22Rv1 (cell line): ENCODE measurements around the gene NPHP4.

ENCODE experiments used
- H3K27ac ChIP-seq: fragments of 450-650 bp; 2 replicates; pipeline ENCODE4 v1.5.1; 2017
- ZFX ChIP-seq: fragments of 450-650 bp; IDR thresholded peaks from 2 replicates; pipeline ENCODE4 v1.6.1; 2017; ENCODE audit warnings: antibody characterized with exemption, borderline replicate concordance
- TF ChIP-seq, protein P1 (sequence below): fragments of 450-650 bp; IDR thresholded peaks from 2 replicates; pipeline ENCODE4 v1.5.1; 2017; ENCODE audit warnings: mild to moderate bottlenecking

Gene NPHP4

DNA sequence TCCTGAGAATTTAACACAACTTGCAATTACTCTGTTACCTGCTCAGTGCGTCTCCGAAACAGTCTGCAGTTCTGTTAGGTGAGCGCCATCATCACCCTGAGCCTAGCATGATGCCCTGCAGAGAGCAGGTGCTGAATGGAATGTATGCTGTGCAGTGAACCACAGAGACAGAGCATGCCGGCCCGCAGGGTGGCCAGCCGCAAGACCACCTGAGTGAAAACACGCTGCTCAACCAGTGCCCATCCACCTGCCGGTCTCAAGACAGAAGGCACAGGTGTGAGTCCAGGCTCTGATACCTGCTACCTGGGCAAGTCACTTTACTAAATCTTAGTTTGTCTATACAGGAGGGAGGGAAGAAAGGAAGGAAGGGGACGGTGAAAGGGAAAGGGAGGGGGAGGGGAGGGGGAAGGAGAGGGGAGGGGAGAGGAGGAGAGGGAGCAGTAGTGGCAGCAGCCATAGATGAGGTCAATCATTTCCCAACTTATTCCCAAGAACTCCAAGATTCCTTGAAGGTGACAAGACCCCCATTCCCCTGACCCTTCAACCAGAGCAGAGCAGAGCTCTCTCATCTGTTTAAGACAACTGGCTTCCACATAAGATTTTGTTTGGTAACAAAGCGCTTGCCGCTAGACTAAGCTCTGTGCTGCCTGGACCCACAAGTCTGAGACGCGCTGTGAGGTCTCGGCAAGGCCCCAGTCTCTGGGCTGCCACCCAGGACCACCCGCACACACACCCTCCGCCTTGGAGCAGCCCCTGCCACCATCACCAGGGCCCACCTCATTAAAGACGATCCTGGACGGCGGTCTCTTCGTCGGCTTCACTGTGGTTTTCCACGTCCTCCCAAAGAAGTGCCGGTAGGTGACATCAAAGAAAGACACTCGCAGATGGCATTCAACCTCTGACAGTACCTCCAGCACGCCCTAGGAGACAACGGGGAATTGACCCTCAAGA, 14.5 kb downstream of the NPHP4 start:
- no peak overlapping the region for H3K27ac ChIP-seq
- TF ChIP-seq ZFX, result no peak
- TF ChIP-seq, protein P1, sequence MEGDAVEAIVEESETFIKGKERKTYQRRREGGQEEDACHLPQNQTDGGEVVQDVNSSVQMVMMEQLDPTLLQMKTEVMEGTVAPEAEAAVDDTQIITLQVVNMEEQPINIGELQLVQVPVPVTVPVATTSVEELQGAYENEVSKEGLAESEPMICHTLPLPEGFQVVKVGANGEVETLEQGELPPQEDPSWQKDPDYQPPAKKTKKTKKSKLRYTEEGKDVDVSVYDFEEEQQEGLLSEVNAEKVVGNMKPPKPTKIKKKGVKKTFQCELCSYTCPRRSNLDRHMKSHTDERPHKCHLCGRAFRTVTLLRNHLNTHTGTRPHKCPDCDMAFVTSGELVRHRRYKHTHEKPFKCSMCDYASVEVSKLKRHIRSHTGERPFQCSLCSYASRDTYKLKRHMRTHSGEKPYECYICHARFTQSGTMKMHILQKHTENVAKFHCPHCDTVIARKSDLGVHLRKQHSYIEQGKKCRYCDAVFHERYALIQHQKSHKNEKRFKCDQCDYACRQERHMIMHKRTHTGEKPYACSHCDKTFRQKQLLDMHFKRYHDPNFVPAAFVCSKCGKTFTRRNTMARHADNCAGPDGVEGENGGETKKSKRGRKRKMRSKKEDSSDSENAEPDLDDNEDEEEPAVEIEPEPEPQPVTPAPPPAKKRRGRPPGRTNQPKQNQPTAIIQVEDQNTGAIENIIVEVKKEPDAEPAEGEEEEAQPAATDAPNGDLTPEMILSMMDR, result no peak

DNA sequence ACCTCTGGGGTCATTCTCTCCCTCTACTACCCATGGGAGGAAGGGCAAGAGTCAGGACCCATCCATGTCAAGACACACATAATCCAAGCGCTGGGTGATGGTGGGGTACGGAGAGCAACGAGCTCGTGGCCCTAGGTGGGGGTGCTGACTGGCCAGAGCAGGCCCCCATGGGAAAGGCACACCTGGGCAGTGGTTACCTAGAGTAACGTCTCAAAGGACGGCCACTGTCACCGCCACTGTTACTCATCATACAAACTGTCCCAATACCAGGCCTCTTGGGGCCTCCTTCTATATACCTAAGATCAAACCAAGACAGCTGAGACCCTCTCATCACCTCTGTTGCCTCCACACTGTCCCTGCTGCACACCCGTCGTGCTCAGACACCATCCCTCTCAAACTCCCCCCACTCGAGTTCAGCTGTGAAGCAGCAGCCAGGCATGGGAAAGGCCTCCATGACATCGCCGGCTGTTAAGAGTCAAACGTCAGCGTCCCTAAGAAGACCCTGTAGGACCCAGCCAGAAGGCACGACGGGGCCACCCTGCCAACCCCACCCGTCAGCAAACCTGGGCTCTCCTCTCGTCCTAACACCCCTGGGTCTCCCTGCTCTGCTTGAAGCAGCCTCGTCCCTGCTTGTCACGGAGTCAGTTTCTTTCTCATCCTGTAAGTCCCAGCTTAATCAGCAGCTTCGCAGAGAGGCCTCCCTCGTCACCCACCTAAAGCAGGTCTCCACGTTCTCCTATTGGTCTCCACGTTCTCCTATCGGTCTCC, 15.3 kb downstream of the NPHP4 start:
- TF ChIP-seq, protein P1, result no peak
- no peak for TF ChIP-seq ZFX
- H3K27ac ChIP-seq, result no peak overlapping the region

DNA sequence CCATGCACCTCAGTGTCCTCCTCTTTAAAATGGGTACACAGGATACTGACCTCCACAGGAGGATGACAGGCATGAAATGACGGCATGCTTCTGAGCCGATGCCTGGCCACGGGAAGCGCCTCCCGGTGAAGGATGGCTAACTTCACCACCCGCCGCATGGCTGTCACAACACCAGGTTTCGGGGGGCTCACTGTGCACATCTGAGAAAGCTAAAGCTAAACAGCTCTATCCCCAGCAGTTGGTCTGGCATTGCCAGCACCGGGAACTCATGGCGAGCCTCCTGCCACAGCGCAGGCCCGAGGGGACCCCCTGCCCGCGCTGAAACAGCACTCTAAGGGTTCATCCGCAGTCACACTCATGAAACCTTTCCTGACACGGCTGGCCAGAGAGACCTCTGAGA, 16.0 kb downstream of the NPHP4 start:
- H3K27ac ChIP-seq, result no peak overlapping the region
- no peak for TF ChIP-seq ZFX
- TF ChIP-seq, protein P1, result no peak

DNA sequence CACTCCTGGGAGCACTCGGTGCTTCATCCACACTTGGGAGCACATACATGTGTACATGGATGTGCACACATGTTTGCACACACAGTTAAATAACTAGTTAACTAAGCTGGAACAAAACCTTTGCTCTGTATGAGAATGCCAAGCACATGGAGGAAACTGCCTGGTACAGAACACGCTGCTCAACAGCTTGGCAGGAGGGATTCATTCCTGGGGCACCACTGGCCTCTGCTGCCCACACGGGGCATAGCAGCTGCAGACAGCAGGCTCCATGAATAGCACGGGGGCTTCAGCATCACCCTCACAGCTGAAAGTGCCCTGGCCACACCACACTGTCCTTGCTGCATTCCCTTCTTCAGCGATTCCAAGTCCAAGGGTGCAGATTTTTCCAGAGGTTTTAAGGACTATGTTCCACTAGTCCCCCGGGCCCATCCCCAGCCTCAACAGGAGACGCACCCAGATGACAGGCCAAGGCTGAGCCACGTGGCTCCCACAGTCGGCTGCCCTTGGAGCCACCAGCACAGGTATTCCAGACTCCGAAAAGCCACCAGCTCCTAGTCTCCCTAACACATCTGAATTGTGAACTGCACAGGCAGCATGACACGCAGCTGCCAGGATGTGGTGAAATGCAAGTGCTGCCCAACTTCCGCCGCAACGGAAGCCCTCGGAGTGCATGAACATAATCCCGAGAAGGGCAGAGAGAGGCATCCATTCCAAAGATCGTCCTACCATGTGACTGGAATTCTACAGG, 16.9 kb downstream of the NPHP4 start:
- TF ChIP-seq, protein P1, result peak; percentile 64
- TF ChIP-seq ZFX, result no peak
- H3K27ac ChIP-seq, result no peak overlapping the region

DNA sequence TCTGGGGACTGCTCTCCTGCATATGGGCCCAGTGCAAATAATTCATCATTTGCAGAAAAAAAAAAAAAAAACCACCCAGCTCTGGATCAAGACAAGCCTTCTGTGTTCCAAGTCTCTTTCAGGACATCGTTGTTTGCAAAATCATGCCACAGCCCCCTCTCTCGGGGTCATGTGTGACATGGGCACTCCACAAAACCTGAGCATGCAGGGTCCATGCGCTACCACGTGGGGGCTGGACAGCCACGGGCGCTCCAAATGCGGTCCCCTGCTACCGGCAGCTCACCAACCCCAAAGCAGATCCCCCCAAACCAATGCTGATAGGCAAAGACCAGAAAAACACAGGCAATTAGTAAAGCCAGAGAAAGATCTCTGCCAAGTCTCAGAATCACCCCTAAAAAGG, 17.6 kb downstream of the NPHP4 start:
- no peak for TF ChIP-seq ZFX
- TF ChIP-seq, protein P1, result no peak

DNA sequence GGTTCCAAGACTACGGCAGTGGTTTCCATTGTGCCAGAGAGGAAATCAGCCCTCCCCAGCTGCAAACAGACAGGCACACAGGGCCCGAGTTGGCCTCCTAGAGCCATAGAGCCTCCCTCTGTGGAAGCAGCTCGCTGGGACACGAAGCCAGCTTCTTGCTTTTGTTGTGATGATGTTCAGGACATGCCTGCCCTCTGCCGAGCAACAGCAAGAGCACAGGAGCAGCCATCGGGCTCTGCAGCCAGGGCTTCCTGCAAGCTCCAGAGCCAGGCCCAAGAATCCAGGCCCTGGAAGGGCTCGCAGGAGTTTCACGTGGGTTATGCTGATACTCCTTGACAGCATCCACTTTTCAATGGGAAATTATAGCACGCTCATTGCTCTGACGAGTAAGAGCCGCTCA, 18.5 kb downstream of the NPHP4 start:
- no peak overlapping the region for H3K27ac ChIP-seq
- no peak for TF ChIP-seq ZFX
- TF ChIP-seq, protein P1, result no peak

More for the DNA sequence above, 17.6 kb downstream of the NPHP4 start:
- no peak overlapping the region for H3K27ac ChIP-seq
